Measurements from ENCODE around the gene MTG2.

Gene MTG2

GRCh38 chr20:62229667-62230066, 46.8 kb downstream of the MTG2 start:
- Histone ChIP-seq H3K4me1 (ENCODE audit: control insufficient read depth, low read depth, low read length) (no peaks in the 10 kb centered on the region), H3K27me3 (ENCODE audit: control insufficient read depth, insufficient read depth, low read length) (no peaks in the 10 kb centered on the region), H3K27ac (ENCODE audit: low read length) (no peak overlapping the region), H3K9me3 (ENCODE audit: control insufficient read depth, low read depth, low read length) (no peaks in the 10 kb centered on the region), H3K36me3 (ENCODE audit: control insufficient read depth, low read depth, low read length) (no peaks in the 10 kb centered on the region), H3K9ac (ENCODE audit: low read length) (no peak overlapping the region), H3K4me3 (ENCODE audit: low read length) (no peak overlapping the region)

GRCh38 chr20:62230276-62230675, 47.4 kb downstream of the MTG2 start:
- no peaks in the 10 kb centered on the region for H3K9me3 ChIP-seq (ENCODE audit: control insufficient read depth, low read depth, low read length)
- no peak overlapping the region for H3K27ac ChIP-seq (ENCODE audit: low read length)
- no peak overlapping the region for H3K9ac ChIP-seq (ENCODE audit: low read length)
- H3K4me3 ChIP-seq (ENCODE audit: low read length), result no peak overlapping the region
- H3K27me3 ChIP-seq (ENCODE audit: control insufficient read depth, insufficient read depth, low read length), result no peaks in the 10 kb centered on the region
- no peaks in the 10 kb centered on the region for H3K36me3 ChIP-seq (ENCODE audit: control insufficient read depth, low read depth, low read length)
- no peaks in the 10 kb centered on the region for H3K4me1 ChIP-seq (ENCODE audit: control insufficient read depth, low read depth, low read length)

- Histone ChIP-seq H3K27ac (ENCODE audit: low read length) (no peak overlapping the region), H3K36me3 (ENCODE audit: control insufficient read depth, low read depth, low read length) (no peaks in the 10 kb centered on the region), H3K4me1 (ENCODE audit: control insufficient read depth, low read depth, low read length) (no peaks in the 10 kb centered on the region), H3K4me3 (ENCODE audit: low read length) (no peak overlapping the region), H3K27me3 (ENCODE audit: control insufficient read depth, insufficient read depth, low read length) (no peaks in the 10 kb centered on the region), H3K9me3 (ENCODE audit: control insufficient read depth, low read depth, low read length) (no peaks in the 10 kb centered on the region), H3K9ac (ENCODE audit: low read length) (no peak overlapping the region)
These were observed 47.9 kb downstream of the MTG2 start for GRCh38 chr20:62230696-62231095.

GRCh38 chr20:62231292-62231691, 48.5 kb downstream of the MTG2 start:
- Histone ChIP-seq H3K4me1 (ENCODE audit: control insufficient read depth, low read depth, low read length) (no peaks in the 10 kb centered on the region), H3K9me3 (ENCODE audit: control insufficient read depth, low read depth, low read length) (no peaks in the 10 kb centered on the region), H3K9ac (ENCODE audit: low read length) (no peak overlapping the region), H3K27me3 (ENCODE audit: control insufficient read depth, insufficient read depth, low read length) (no peaks in the 10 kb centered on the region), H3K4me3 (ENCODE audit: low read length) (no peak overlapping the region), H3K36me3 (ENCODE audit: control insufficient read depth, low read depth, low read length) (no peaks in the 10 kb centered on the region), H3K27ac (ENCODE audit: low read length) (no peak overlapping the region)

GRCh38 chr20:62232194-62232593, 49.4 kb downstream of the MTG2 start:
- Histone ChIP-seq H3K9me3 (ENCODE audit: control insufficient read depth, low read depth, low read length) (no peaks in the 10 kb centered on the region), H3K36me3 (ENCODE audit: control insufficient read depth, low read depth, low read length) (no peaks in the 10 kb centered on the region), H3K4me3 (ENCODE audit: low read length) (no peak overlapping the region), H3K4me1 (ENCODE audit: control insufficient read depth, low read depth, low read length) (no peaks in the 10 kb centered on the region), H3K9ac (ENCODE audit: low read length) (no peak overlapping the region), H3K27me3 (ENCODE audit: control insufficient read depth, insufficient read depth, low read length) (no peaks in the 10 kb centered on the region), H3K27ac (ENCODE audit: low read length) (no peak overlapping the region)

- Histone ChIP-seq H3K4me3 (ENCODE audit: low read length) (no peak overlapping the region), H3K4me1 (ENCODE audit: control insufficient read depth, low read depth, low read length) (peaks cover 5% of the 10 kb centered on the region), H3K36me3 (ENCODE audit: control insufficient read depth, low read depth, low read length) (no peaks in the 10 kb centered on the region), H3K27me3 (ENCODE audit: control insufficient read depth, insufficient read depth, low read length) (no peaks in the 10 kb centered on the region), H3K9me3 (ENCODE audit: control insufficient read depth, low read depth, low read length) (no peaks in the 10 kb centered on the region), H3K9ac (ENCODE audit: low read length) (no peak overlapping the region), H3K27ac (ENCODE audit: low read length) (no peak overlapping the region)
These were observed 50.2 kb downstream of the MTG2 start for GRCh38 chr20:62232770-62233645.

GRCh38 chr20:62233684-62234083, 50.9 kb downstream of the MTG2 start:
- Histone ChIP-seq H3K27ac (ENCODE audit: low read length) (no peak overlapping the region), H3K4me3 (ENCODE audit: low read length) (no peak overlapping the region), H3K9me3 (ENCODE audit: control insufficient read depth, low read depth, low read length) (no peaks in the 10 kb centered on the region), H3K4me1 (ENCODE audit: control insufficient read depth, low read depth, low read length) (peaks cover 5% of the 10 kb centered on the region), H3K27me3 (ENCODE audit: control insufficient read depth, insufficient read depth, low read length) (no peaks in the 10 kb centered on the region), H3K9ac (ENCODE audit: low read length) (no peak overlapping the region), H3K36me3 (ENCODE audit: control insufficient read depth, low read depth, low read length) (no peaks in the 10 kb centered on the region)

- H3K27ac ChIP-seq (ENCODE audit: low read length), result no peak overlapping the region
These were observed 51.5 kb downstream of the MTG2 start for GRCh38 chr20:62234339-62234738.

GRCh38 chr20:62235001-62235776, 52.4 kb downstream of the MTG2 start:
- Histone ChIP-seq H3K36me3 (ENCODE audit: control insufficient read depth, low read depth, low read length) (no peaks in the 10 kb centered on the region), H3K9ac (ENCODE audit: low read length) (no peak overlapping the region), H3K4me1 (ENCODE audit: control insufficient read depth, low read depth, low read length) (peaks cover 5% of the 10 kb centered on the region), H3K27me3 (ENCODE audit: control insufficient read depth, insufficient read depth, low read length) (no peaks in the 10 kb centered on the region), H3K9me3 (ENCODE audit: control insufficient read depth, low read depth, low read length) (no peaks in the 10 kb centered on the region), H3K4me3 (ENCODE audit: low read length) (no peak overlapping the region), H3K27ac (ENCODE audit: low read length) (no peak overlapping the region)

More at GRCh38 chr20:62234339-62234738, 51.5 kb downstream of the MTG2 start:
- peaks cover 5% of the 10 kb centered on the region for H3K4me1 ChIP-seq (ENCODE audit: control insufficient read depth, low read depth, low read length)
- no peaks in the 10 kb centered on the region for H3K36me3 ChIP-seq (ENCODE audit: control insufficient read depth, low read depth, low read length)
- no peak overlapping the region for H3K9ac ChIP-seq (ENCODE audit: low read length)
- no peaks in the 10 kb centered on the region for H3K9me3 ChIP-seq (ENCODE audit: control insufficient read depth, low read depth, low read length)
- no peak overlapping the region for H3K4me3 ChIP-seq (ENCODE audit: low read length)
- H3K27me3 ChIP-seq (ENCODE audit: control insufficient read depth, insufficient read depth, low read length), result no peaks in the 10 kb centered on the region

GRCh38 chr20:62235777-62236157, 52.9 kb downstream of the MTG2 start:
- Histone ChIP-seq H3K9me3 (ENCODE audit: control insufficient read depth, low read depth, low read length) (no peaks in the 10 kb centered on the region), H3K4me3 (ENCODE audit: low read length) (no peak overlapping the region), H3K27ac (ENCODE audit: low read length) (no peak overlapping the region), H3K27me3 (ENCODE audit: control insufficient read depth, insufficient read depth, low read length) (no peaks in the 10 kb centered on the region), H3K4me1 (ENCODE audit: control insufficient read depth, low read depth, low read length) (peaks cover 5% of the 10 kb centered on the region), H3K36me3 (ENCODE audit: control insufficient read depth, low read depth, low read length) (no peaks in the 10 kb centered on the region), H3K9ac (ENCODE audit: low read length) (no peak overlapping the region)

- no peak overlapping the region for H3K9ac ChIP-seq (ENCODE audit: low read length)
- H3K36me3 ChIP-seq (ENCODE audit: control insufficient read depth, low read depth, low read length), result no peaks in the 10 kb centered on the region
- H3K4me1 ChIP-seq (ENCODE audit: control insufficient read depth, low read depth, low read length), result peaks cover 5% of the 10 kb centered on the region
- H3K9me3 ChIP-seq (ENCODE audit: control insufficient read depth, low read depth, low read length), result no peaks in the 10 kb centered on the region
- no peaks in the 10 kb centered on the region for H3K27me3 ChIP-seq (ENCODE audit: control insufficient read depth, insufficient read depth, low read length)
- no peak overlapping the region for H3K4me3 ChIP-seq (ENCODE audit: low read length)
- no peak overlapping the region for H3K27ac ChIP-seq (ENCODE audit: low read length)
These were observed 53.4 kb downstream of the MTG2 start for GRCh38 chr20:62236200-62236599.
